HCT116 (cell line): Measurements from ENCODE around the gene ELK3. TPM values are rescaled to one million over a fixed set of nuclear protein-coding genes. Genes with fewer than 3 reads are reported as not detected.

Source experiments
- EZH2phosphoT487 ChIP-seq: fragments of 200-600 bp; IDR thresholded peaks from 2 replicates; pipeline ENCODE4 v1.6.1; 2018; ENCODE audit warnings: antibody characterized with exemption, borderline replicate concordance
- POLR2A ChIP-seq: IDR thresholded peaks from 2 replicates; pipeline ENCODE4 v1.7.0; 2011; ENCODE audit warnings: borderline replicate concordance; ENCODE audit not compliant: insufficient read depth, insufficient read length; ENCODE audit errors: extremely low read depth
- SIN3A ChIP-seq: IDR thresholded peaks from 2 replicates; pipeline ENCODE4 v1.6.1; 2012; ENCODE audit warnings: low read depth
- SRF ChIP-seq: IDR thresholded peaks from 2 replicates; pipeline ENCODE4 v1.6.1; 2012; ENCODE audit warnings: low read depth
- ZNF274 ChIP-seq: fragments of 200-500 bp; sonication (Bioruptor generic); IDR thresholded peaks from 2 replicates; pipeline ENCODE4 v1.6.1; 2014; ENCODE audit warnings: mild to moderate bottlenecking, low read depth, low read length, inconsistent platforms
- total RNA-seq: library from RNA; stranded (reverse); gene quantifications from one replicate; pipeline ENCODE4 v1.2.1, GENCODE V29; 2021; ENCODE audit not compliant: unreplicated experiment
- TF ChIP-seq, protein P1 (sequence below): IDR thresholded peaks from 2 replicates; pipeline ENCODE4 v1.6.1; 2012; ENCODE audit warnings: low read depth
- TF ChIP-seq, protein P2 (sequence below), 3 experiments: fragments of 200-600 bp in 1 of 3; sonication (generic) in 1 of 3; IDR thresholded peaks in 2 of 3; conservative IDR thresholded peaks in 1 of 3; 2 replicates each; pipeline ENCODE4 v1.5.1; 2012 to 2017; ENCODE audit warnings: low read depth in 2 of 3, low read length in 2 of 3, antibody characterized with exemption in 1 of 3, borderline replicate concordance in 1 of 3, control low read depth in 1 of 3, mild to moderate bottlenecking in 1 of 3, mixed read lengths in 1 of 3, mixed run types in 1 of 3, moderate library complexity in 1 of 3; ENCODE audit not compliant: insufficient read depth in 1 of 3

ELK3 gene
- total RNA-seq, 1 experiment from 2014 or later, result 45.6 TPM

DNA sequence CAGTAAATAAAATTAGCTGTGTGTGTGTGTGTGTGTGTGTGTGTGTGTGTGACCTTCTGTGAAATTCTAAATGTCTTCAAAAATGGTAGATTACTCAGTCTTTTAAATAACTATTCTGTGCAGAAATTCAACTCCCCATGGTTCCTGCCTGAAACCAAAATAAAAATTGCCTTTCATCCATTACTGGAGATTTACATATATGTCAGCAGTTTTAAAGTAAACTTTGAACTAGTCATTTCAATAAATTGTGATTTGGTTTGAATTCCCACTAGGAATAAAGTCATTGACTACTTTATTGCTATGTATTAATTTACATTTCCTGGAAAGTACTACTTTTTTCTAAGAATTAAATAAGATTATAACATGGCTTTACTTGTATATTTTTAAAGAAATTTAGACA, 5.3 kb downstream of the ELK3 start (continued):
- TF ChIP-seq, protein P1, sequence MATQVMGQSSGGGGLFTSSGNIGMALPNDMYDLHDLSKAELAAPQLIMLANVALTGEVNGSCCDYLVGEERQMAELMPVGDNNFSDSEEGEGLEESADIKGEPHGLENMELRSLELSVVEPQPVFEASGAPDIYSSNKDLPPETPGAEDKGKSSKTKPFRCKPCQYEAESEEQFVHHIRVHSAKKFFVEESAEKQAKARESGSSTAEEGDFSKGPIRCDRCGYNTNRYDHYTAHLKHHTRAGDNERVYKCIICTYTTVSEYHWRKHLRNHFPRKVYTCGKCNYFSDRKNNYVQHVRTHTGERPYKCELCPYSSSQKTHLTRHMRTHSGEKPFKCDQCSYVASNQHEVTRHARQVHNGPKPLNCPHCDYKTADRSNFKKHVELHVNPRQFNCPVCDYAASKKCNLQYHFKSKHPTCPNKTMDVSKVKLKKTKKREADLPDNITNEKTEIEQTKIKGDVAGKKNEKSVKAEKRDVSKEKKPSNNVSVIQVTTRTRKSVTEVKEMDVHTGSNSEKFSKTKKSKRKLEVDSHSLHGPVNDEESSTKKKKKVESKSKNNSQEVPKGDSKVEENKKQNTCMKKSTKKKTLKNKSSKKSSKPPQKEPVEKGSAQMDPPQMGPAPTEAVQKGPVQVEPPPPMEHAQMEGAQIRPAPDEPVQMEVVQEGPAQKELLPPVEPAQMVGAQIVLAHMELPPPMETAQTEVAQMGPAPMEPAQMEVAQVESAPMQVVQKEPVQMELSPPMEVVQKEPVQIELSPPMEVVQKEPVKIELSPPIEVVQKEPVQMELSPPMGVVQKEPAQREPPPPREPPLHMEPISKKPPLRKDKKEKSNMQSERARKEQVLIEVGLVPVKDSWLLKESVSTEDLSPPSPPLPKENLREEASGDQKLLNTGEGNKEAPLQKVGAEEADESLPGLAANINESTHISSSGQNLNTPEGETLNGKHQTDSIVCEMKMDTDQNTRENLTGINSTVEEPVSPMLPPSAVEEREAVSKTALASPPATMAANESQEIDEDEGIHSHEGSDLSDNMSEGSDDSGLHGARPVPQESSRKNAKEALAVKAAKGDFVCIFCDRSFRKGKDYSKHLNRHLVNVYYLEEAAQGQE, result no peak
- TF ChIP-seq EZH2phosphoT487 (no peak), SIN3A (no peak), ZNF274 (no peak), SRF (no peak), POLR2A (no peak)
- TF ChIP-seq, protein P2, sequence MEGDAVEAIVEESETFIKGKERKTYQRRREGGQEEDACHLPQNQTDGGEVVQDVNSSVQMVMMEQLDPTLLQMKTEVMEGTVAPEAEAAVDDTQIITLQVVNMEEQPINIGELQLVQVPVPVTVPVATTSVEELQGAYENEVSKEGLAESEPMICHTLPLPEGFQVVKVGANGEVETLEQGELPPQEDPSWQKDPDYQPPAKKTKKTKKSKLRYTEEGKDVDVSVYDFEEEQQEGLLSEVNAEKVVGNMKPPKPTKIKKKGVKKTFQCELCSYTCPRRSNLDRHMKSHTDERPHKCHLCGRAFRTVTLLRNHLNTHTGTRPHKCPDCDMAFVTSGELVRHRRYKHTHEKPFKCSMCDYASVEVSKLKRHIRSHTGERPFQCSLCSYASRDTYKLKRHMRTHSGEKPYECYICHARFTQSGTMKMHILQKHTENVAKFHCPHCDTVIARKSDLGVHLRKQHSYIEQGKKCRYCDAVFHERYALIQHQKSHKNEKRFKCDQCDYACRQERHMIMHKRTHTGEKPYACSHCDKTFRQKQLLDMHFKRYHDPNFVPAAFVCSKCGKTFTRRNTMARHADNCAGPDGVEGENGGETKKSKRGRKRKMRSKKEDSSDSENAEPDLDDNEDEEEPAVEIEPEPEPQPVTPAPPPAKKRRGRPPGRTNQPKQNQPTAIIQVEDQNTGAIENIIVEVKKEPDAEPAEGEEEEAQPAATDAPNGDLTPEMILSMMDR (IDR thresholded peaks at IDR 0.05 in 2 of 3, conservative IDR thresholded peaks at IDR 0.05 in 1 of 3; ENCODE audit: borderline replicate concordance in 1 of 3, insufficient read depth in 1 of 3, low read depth in 2 of 3, low read length in 2 of 3), result no peak
